GM12864 (cell line): ENCODE measurements around the gene TMPRSS4.

Source experiments
- DNase-seq: peaks from one replicate; pipeline ENCODE4 v3.0.0-alpha.2; 2011; ENCODE audit warnings: low read depth
- H3K4me3 ChIP-seq: 2 replicates; pipeline ENCODE4 v1.5.1; 2011; ENCODE audit warnings: mild to moderate bottlenecking, low read depth, low read length, control low read depth
- TF ChIP-seq, protein P1 (sequence below): IDR thresholded peaks from 2 replicates; pipeline ENCODE4 v1.5.1; 2011; ENCODE audit warnings: low read depth, mild to moderate bottlenecking, moderate library complexity, low read length, control low read depth, inconsistent platforms; ENCODE audit errors: missing control alignments

Gene TMPRSS4

DNA sequence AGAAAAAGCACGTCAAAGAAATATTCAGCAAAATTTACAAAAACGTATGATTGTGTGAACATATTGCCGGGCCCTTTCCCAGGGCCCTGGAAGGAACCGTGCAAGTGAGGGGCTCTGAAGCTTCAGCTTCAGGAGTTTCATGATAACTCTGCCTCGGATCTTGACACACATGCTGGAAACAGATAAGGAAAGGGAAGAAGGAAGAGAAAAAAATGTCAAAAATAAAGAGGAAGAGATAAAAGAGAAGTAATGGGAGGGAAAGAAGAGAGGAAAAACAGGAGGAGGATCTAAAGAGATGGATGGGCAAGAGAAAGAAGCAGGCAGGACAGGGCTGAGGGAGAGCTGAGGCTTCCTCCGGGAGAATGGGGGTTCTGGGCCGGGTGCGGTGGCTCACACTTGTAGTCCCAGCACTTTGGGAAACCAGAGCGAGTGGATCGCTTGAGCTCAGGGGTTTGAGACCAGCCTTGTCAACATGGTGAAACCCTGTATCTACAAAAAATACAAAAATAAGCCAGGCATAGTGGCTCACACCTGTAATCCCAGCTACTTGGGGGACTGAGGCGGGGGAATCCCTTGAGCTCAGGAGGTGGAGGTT is 2.7 kb upstream of the TMPRSS4 start:
- H3K4me3 ChIP-seq: no peak overlapping the region
- TF ChIP-seq, protein P1, sequence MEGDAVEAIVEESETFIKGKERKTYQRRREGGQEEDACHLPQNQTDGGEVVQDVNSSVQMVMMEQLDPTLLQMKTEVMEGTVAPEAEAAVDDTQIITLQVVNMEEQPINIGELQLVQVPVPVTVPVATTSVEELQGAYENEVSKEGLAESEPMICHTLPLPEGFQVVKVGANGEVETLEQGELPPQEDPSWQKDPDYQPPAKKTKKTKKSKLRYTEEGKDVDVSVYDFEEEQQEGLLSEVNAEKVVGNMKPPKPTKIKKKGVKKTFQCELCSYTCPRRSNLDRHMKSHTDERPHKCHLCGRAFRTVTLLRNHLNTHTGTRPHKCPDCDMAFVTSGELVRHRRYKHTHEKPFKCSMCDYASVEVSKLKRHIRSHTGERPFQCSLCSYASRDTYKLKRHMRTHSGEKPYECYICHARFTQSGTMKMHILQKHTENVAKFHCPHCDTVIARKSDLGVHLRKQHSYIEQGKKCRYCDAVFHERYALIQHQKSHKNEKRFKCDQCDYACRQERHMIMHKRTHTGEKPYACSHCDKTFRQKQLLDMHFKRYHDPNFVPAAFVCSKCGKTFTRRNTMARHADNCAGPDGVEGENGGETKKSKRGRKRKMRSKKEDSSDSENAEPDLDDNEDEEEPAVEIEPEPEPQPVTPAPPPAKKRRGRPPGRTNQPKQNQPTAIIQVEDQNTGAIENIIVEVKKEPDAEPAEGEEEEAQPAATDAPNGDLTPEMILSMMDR: no peak
- no peak for DNase-seq

DNA sequence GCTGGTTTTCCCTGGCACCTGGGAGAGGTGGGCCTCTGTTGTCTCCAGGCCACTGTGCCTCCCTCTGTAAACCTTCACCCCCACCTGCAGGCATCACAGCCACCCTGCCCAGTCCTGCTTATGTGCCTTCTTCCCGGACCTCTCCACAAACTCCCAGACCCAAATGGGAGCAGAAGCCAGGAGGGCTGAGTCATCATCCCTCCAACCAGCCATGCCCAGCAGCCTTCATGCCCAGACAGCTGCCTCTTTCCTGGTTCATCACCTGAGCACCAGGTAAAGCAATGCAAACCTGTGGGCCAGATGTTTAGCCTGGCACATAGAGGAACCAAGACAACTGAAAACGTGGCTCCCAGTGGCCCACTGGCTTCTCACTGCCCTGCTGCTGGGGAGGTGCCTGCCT is 2.1 kb upstream of the TMPRSS4 start:
- TF ChIP-seq, protein P1: no peak
- H3K4me3 ChIP-seq: no peak overlapping the region
- DNase-seq: no peak

DNA sequence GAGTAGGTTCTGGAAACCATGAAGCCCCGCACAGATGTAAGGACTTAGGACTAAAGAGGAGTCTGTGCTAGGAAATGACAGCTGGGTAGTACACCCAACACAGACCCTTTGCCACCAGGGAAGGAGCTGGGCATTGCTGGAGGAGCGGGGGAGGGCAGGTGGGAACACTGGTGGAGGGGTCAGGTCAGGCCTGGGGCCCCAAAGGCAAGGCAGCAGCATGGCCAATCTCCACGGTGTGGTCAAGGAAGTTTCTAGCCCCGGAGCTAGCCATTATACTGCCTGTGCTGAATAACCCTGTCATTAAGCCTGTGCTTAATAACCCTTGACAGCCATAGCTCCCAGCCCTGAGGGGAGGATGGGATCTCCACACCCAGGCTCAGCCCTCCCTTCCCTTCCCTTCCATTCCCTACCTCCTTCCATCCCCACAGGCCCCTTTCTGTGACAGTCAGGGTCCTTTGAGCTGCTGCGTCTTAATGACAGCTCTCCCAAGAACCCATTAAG is 2.1 kb downstream of the TMPRSS4 start:
- DNase-seq: no peak
- no peak overlapping the region for H3K4me3 ChIP-seq
- TF ChIP-seq, protein P1: no peak

DNA sequence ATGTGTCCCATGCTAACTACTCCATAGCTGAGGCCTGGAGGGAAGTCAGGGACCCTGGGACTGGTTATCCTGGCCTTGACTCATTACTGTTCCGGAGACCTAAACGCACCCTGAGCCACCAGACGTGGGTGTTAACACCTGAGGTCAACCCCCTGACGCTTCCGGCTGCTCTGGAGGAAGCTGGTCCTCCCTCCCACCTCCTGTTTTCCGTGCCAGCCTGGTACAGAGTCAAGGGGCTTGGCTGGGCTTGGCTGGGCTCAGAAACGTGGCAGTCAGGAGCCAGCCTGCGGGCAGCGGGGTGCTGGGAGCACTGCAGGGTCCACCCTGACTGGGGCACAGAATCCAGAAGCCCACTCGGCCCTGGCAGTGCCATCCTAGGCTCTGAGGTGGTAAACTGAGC is 2.6 kb downstream of the TMPRSS4 start:
- no peak for DNase-seq
- TF ChIP-seq, protein P1: no peak

DNA sequence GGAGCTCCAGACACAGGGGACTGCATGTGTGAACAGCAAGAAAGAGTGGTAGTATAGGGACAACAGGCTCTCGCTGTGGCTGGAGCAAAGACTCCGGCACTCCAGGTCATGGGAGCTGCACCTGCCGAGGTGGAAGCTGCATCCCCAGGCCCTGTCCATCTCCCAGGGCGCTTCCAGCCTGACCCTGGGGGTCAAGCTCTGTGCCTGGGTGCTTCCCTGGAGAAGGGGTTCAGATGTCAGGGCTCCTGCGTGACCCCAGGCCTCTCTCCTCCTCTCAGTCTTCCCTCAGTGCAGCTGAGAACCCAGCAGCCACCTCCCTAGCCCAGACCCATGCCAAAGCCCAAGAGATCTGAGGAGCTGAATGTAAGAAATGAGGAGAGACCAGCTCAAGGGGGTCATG is 3.4 kb downstream of the TMPRSS4 start:
- H3K4me3 ChIP-seq: no peak overlapping the region
- TF ChIP-seq, protein P1: no peak
- no peak for DNase-seq

More for the DNA sequence above, 2.6 kb downstream of the TMPRSS4 start:
- no peak overlapping the region for H3K4me3 ChIP-seq

DNA sequence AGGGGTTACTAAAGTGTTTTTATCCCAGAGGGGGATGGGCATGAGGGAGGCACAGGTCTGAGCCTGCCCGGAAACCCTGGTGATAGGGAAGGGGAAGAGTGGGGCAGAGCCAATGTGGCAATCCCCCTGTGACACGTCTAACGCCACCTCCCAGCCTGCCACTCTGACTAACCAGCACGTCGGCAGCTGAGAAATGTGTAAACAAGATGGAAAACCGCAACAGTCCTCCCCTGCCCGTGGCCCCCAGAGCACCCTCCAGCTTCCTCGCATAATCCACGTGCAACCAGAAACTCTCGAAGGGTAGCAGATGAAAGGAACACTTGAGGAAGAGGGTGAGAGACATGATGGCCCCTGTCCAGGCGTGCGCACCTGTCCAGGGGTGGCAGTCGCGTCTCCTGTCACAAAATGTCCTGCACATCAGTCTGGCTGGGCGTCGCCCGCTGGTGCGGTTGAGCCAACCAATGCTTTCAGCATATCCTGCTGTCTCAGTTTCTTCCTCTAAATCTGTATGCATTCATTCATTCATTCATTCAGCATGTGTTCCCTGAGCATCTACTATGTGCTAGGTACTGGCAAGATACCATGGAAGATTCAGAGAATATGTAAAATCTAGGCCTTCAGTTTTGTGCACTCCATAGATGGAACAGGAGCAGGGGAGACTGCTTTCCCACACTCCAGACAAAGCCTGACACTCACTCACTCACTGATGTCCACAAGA is 4.5 kb downstream of the TMPRSS4 start:
- TF ChIP-seq, protein P1: no peak
- no peak for DNase-seq
- no peak overlapping the region for H3K4me3 ChIP-seq
